ENCODE data around the gene EPC2.
"Not testable (repeated sequence)": the region's sequence is repeated elsewhere in the genome, so short reads cannot be mapped to it uniquely, and the experiment has no call there.

The EPC2 gene

GRCh38 chr2:148670773-148671172 is 26.2 kb downstream of the EPC2 start:
- no peak for DNase-seq (ENCODE audit: low read depth in 2 of 2, low spot score in 1 of 2)

DNA sequence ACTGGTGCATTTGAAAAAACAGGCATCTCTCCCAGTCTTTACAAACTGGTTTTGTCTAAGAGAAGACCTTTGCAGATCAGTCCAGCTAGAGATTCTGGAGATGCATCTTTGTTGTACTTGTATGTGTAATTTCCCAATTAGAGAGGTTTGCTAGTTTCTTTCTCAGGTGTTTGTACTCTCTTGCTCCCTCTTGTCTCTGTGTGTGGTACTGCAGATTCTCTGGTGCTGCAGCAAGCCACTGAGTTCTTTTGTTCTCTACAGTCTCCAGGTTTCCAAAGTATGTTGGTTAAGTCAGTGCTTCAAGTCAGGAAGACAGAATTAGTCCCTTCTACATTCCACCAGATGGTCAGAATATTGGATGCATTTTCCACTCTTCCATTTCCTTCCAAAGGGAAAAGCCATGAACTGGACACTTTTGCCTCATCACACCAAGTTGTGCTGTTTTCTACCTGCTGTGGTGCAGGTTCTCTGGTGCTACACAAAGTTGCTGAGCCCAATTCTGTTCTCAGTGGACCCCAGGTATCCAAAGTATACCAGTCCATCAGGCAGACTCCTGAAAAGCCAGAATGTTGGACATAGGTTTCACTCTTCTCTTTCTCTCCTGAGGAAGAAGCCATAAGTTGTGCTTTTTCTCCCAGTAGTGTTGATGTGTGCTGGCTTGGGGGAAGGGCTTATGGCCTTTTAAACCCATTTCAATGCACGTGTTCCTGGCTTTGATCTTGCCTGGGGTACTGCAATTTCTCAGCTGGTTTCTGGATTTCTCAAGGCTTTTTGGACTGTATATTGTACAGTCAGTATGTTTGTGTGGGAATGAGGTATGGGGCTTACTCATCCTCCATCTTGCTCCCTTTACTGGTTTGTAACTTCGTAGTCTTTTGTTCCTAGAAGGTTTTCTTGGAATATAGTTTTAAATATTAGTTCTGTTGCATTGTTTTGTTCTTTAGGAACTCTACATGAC is 29.8 kb downstream of the EPC2 start:
- DNase-seq (ENCODE audit: low read depth in 2 of 2, low spot score in 1 of 2), result no peak

DNA sequence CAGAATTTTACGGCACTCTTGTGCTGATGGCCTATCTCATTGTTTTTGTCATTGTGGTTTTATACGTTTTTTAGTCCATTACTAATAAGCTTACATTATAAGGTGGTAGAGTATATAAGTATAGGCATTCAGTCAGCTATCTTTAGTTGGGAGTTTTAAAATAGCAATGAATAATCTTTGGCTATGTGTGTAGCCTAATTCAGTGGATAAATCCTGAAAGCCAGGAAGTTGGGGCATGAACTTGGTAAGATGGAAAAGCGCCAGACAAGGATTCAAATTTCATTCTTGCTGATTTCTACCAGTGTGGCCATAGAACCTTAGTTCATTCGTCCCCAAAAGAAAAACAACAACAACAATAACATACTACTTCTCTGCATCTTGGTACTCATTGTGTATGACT is 31.2 kb downstream of the EPC2 start:
- no peak for DNase-seq (ENCODE audit: low read depth in 2 of 2, low spot score in 1 of 2)

GRCh38 chr2:148678302-148679179 is 34.0 kb downstream of the EPC2 start:
- not testable (repeated sequence) for DNase-seq (ENCODE audit: low read depth in 2 of 2, low spot score in 1 of 2)

- no peak for DNase-seq (ENCODE audit: low read depth in 2 of 2, low spot score in 1 of 2)
These were observed 35.9 kb downstream of the EPC2 start for GRCh38 chr2:148680462-148680861.

DNA sequence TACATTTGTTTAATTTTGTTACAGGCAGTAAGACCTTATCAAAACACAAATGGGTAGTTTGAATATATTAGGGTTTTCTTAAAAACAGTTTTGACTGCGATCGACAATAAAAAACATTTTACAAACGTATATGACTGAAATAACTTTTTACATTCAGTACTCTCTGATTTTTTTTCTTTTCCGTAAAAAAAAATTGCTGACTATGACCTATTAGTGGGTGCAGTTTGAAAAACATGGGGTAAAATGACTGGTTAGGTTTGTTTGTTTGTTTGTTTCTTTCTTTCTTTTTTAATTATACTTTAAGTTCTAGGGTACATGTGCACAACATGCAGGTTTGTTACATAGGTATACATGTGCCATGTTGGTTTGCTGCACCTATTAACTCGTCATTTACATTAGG is 36.9 kb downstream of the EPC2 start:
- DNase-seq (ENCODE audit: low read depth in 2 of 2, low spot score in 1 of 2), result no peak

GRCh38 chr2:148681862-148682261 is 37.3 kb downstream of the EPC2 start:
- DNase-seq (ENCODE audit: low read depth in 2 of 2, low spot score in 1 of 2), result not testable (repeated sequence)

GRCh38 chr2:148684507-148684906 is 40.0 kb downstream of the EPC2 start:
- DNase-seq (ENCODE audit: low read depth in 2 of 2, low spot score in 1 of 2), result no peak

GRCh38 chr2:148687543-148687942 is 43.0 kb downstream of the EPC2 start:
- no peak for DNase-seq (ENCODE audit: low read depth in 2 of 2, low spot score in 1 of 2)

GRCh38 chr2:148688011-148688410 is 43.5 kb downstream of the EPC2 start:
- not testable (repeated sequence) for DNase-seq (ENCODE audit: low read depth in 2 of 2, low spot score in 1 of 2)

DNA sequence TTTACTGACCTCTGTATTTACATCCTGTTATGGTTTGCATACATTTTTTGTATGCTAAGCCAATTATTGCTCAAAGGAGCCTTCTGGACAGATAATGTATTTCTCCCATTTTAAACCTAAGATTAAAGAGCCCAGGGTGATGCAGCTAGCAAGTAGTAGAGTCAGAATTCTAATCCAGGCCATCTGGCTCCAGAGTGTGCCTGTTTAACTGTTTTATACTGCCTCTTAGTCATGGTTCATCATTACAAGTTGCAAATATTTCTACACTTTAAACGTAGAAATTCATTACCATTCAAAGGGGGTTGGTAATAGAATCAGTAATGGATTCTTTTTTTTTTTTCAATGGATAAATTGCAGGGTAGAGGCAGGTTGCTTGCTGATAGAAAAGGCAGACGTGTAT is 52.4 kb downstream of the EPC2 start:
- no peak for DNase-seq (ENCODE audit: low read depth in 2 of 2, low spot score in 1 of 2)

DNA sequence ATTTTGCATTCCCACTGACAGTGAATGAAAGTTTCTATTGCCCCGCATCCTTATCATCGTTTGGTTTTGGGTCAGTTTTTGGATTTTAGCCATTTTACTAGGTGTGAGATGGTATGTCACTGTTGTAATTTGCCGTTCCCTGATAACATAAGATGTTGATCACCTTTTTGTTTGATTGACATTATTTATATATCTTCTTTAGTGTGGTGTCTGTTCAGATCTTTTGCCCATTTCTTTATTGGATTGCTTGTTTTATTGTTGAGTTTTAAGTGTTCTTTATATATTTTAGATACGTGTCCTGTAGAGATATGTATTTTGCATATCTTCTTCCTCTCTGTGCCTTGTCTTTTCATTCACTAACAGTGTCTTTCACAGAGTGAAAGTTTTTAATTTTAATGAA is 55.3 kb downstream of the EPC2 start:
- DNase-seq (ENCODE audit: low read depth in 2 of 2, low spot score in 1 of 2), result no peak

GRCh38 chr2:148701039-148701438 is 56.5 kb downstream of the EPC2 start:
- no peak for DNase-seq (ENCODE audit: low read depth in 2 of 2, low spot score in 1 of 2)

- DNase-seq (ENCODE audit: low read depth in 2 of 2, low spot score in 1 of 2), result no peak
These were observed 57.3 kb downstream of the EPC2 start for GRCh38 chr2:148701877-148702276.

DNA sequence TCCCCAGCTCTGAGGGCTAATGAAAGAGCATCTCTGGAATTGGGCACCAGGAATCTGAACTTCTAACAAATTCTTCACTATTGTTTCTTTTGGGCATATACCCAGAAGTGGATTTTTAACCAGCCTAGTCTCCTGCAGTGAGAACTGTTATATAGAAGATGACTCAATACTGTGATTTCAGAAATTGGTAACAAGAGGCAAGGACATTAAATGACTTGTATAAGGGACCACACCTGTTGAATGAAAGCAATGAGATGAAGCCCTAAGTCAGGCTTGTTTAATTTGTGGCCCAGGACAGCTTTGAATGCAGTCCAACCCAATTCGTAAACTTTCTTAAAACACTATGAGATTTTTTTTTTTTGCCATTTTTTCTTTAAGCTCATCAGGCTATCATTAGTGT is 57.9 kb downstream of the EPC2 start:
- DNase-seq (ENCODE audit: low read depth in 2 of 2, low spot score in 1 of 2), result no peak

- no peak for DNase-seq (ENCODE audit: low read depth in 2 of 2, low spot score in 1 of 2)
These were observed 59.7 kb downstream of the EPC2 start for GRCh38 chr2:148704247-148704646.

DNA sequence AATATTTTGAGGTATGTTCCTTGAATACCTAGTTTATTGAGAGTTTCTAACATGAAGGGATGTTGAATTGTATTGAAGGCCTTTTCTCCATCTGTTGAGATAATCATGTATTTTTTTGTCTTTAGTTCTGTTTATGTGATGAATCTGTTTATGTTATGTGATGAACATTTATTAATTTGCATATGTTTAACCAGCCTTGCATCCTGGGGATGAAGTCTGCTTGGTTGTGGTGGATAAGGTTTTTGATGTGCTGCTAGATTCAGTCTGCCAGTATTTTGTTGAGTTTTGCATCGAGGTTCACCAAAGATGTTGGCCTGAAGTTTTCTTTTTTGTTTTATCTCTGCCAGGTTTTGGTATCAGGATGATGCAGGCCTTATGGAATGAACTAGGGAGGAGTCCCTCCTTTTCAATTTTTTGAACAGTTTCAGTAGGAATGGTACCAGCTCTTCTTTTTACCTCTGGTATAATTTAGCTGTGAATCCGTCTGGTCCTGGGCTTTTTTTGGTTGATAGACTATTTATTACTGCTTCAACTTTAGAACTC is 71.9 kb downstream of the EPC2 start:
- DNase-seq (ENCODE audit: low read depth in 2 of 2, low spot score in 1 of 2), result no peak

GRCh38 chr2:148718039-148718438 is 73.5 kb downstream of the EPC2 start:
- no peak for DNase-seq (ENCODE audit: low read depth in 2 of 2, low spot score in 1 of 2)

GRCh38 chr2:148719195-148719749 is 74.7 kb downstream of the EPC2 start:
- no peak for DNase-seq (ENCODE audit: low read depth in 2 of 2, low spot score in 1 of 2)

DNA sequence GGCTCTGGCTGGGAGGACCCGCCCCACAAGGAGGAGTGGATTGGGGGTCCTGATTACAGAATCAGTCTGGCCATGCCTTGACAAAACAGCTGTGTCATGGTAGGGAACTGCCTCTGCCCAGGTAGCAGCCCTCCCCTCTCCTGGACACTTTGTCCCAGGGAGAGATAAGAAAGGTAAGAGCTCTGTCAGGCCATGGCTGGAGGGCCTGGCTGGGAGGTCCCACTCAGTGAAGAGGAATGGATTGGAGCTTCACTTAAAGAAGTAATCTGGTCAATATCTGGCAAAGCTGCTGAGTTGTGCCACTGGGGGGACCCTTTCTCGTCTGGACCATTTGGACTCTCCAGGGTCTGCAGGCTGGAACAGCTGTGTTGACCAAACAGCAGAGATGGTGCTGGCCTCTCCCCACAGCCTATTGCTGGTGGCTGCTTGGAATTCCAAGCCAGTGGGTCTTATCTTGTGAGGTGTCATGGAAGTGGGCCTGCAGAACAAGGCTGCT is 75.4 kb downstream of the EPC2 start:
- no peak for DNase-seq (ENCODE audit: low read depth in 2 of 2, low spot score in 1 of 2)

DNA sequence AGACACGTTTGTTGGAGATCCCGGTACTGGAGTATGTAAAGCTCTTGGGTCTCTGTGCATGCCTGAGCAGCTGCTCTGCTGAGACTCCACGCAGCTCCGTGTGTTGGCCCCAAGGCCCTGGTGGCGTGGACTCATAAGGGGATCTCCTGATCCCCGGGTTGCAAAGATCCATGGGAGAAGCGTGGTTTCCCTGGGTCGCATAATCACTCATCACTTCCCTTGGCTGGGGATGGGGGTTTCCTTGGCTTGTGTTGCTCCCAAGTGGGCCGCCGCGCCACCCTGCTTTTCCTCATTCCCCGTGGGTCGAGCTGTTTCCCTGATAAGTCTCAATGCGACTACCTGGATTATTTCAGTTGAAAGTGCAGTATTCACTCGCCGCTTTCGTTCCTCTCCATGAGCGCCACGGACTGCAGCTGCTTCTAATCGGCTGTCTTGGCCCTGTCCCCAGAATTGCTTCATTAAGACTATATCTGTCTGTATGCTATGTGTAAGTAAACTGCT is 76.0 kb downstream of the EPC2 start:
- DNase-seq (ENCODE audit: low read depth in 2 of 2, low spot score in 1 of 2), result no peak
